Panc1 (cell line): ENCODE results near the gene KANSL1L.

Experiments used
- CTCF ChIP-seq: fragments of 450-650 bp; IDR thresholded peaks from 2 replicates; pipeline ENCODE4 v1.5.1; 2017; ENCODE audit warnings: mild to moderate bottlenecking
- POLR2AphosphoS5 ChIP-seq: IDR thresholded peaks from 2 replicates; pipeline ENCODE4 v1.6.1; 2012; ENCODE audit warnings: mild to moderate bottlenecking, low read depth, low read length, moderate library complexity
- SIN3A ChIP-seq: IDR thresholded peaks from 2 replicates; pipeline ENCODE4 v1.6.1; 2012; ENCODE audit warnings: low read depth, mild to moderate bottlenecking, low read length, moderate library complexity, borderline replicate concordance; ENCODE audit not compliant: insufficient read depth
- TCF7L2 ChIP-seq: IDR thresholded peaks from 2 replicates; pipeline ENCODE4 v1.6.1; 2011; ENCODE audit warnings: mild to moderate bottlenecking, low read depth, low read length, inconsistent platforms
- TF ChIP-seq, protein P1 (sequence below), 2 experiments: IDR thresholded peaks; 2 replicates each; pipeline ENCODE4 v1.6.1; 2011 to 2012; ENCODE audit warnings: low read depth in 2 of 2, control low read depth in 1 of 2, low read length in 1 of 2, mild to moderate bottlenecking in 1 of 2, moderate library complexity in 1 of 2; ENCODE audit not compliant: insufficient read depth in 1 of 2

- TF ChIP-seq TCF7L2, result no peak
- TF ChIP-seq CTCF, result no peak
- TF ChIP-seq POLR2AphosphoS5, result no peak
- no peak for TF ChIP-seq SIN3A
- TF ChIP-seq, protein P1, sequence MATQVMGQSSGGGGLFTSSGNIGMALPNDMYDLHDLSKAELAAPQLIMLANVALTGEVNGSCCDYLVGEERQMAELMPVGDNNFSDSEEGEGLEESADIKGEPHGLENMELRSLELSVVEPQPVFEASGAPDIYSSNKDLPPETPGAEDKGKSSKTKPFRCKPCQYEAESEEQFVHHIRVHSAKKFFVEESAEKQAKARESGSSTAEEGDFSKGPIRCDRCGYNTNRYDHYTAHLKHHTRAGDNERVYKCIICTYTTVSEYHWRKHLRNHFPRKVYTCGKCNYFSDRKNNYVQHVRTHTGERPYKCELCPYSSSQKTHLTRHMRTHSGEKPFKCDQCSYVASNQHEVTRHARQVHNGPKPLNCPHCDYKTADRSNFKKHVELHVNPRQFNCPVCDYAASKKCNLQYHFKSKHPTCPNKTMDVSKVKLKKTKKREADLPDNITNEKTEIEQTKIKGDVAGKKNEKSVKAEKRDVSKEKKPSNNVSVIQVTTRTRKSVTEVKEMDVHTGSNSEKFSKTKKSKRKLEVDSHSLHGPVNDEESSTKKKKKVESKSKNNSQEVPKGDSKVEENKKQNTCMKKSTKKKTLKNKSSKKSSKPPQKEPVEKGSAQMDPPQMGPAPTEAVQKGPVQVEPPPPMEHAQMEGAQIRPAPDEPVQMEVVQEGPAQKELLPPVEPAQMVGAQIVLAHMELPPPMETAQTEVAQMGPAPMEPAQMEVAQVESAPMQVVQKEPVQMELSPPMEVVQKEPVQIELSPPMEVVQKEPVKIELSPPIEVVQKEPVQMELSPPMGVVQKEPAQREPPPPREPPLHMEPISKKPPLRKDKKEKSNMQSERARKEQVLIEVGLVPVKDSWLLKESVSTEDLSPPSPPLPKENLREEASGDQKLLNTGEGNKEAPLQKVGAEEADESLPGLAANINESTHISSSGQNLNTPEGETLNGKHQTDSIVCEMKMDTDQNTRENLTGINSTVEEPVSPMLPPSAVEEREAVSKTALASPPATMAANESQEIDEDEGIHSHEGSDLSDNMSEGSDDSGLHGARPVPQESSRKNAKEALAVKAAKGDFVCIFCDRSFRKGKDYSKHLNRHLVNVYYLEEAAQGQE (IDR thresholded peaks at IDR 0.05; ENCODE audit: insufficient read depth in 1 of 2, low read depth in 2 of 2, low read length in 1 of 2), result no peak
Observed at GRCh38 chr2:210007895-210008294, 163.3 kb downstream of the KANSL1L start.
